ENCODE measurements around the gene CDC27. TPM values are rescaled to one million over a fixed set of nuclear protein-coding genes. Genes with fewer than 3 reads are reported as not detected.
"Not testable (repeated sequence)": the region's sequence is repeated elsewhere in the genome, so short reads cannot be mapped to it uniquely, and the experiment has no call there.

Gene CDC27
- total RNA-seq, 1 experiment from 2014 or later: 95.9 TPM

- no peak overlapping the region for H3K27ac ChIP-seq (ENCODE audit: low read depth, low read length, poor library complexity, severe bottlenecking)
- ChIA-PET POLR2A (ENCODE audit: low non-redundant PET) (no interaction called here), CTCF (no interaction called here)
- intact Hi-C loops (cut with micrococcal nuclease; ENCODE audit: unreplicated experiment): no loop called here
- BruUV-seq (replicated peaks): no TSS peak
- no peaks in the 10 kb centered on the region for H3K4me1 ChIP-seq (ENCODE audit: insufficient read depth, low read length, poor library complexity, severe bottlenecking)
- no peaks in the 10 kb centered on the region for H3K27me3 ChIP-seq (replicated peaks; ENCODE audit: insufficient read depth, low read depth, low read length, poor library complexity)
- no peak for TF ChIP-seq EZH2 (IDR thresholded peaks at IDR 0.05; ENCODE audit: borderline replicate concordance, low read depth, low read length, poor library complexity, severe bottlenecking)
- no peak for TF ChIP-seq CTCF (conservative IDR thresholded peaks at IDR 0.05; ENCODE audit: low read depth, low read length)
- no peak overlapping the region for H3K4me3 ChIP-seq (ENCODE audit: low read depth, low read length, poor library complexity, severe bottlenecking)
- H3K9me3 ChIP-seq (ENCODE audit: low read depth, low read length, poor library complexity, severe bottlenecking): no peaks in the 10 kb centered on the region
- H3K36me3 ChIP-seq (ENCODE audit: insufficient read depth, low read length, poor library complexity, severe bottlenecking): peaks cover 18% of the 10 kb centered on the region
- DNase-seq (ENCODE audit: low spot score): no peak
Observed at GRCh38 chr17:47131761-47132160, 57.3 kb downstream of the CDC27 start.

- H3K27me3 ChIP-seq (replicated peaks; ENCODE audit: insufficient read depth, low read depth, low read length, poor library complexity); POLR2A ChIA-PET (ENCODE audit: low non-redundant PET); H3K27ac ChIP-seq (ENCODE audit: low read depth, low read length, poor library complexity, severe bottlenecking); H3K4me3 ChIP-seq (ENCODE audit: low read depth, low read length, poor library complexity, severe bottlenecking); BruUV-seq (replicated peaks); CTCF ChIA-PET; H3K4me1 ChIP-seq (ENCODE audit: insufficient read depth, low read length, poor library complexity, severe bottlenecking); H3K9me3 ChIP-seq (ENCODE audit: low read depth, low read length, poor library complexity, severe bottlenecking); intact Hi-C loops (cut with micrococcal nuclease; ENCODE audit: unreplicated experiment); DNase-seq (ENCODE audit: low spot score): not testable (repeated sequence)
- peaks cover 17% of the 10 kb centered on the region for H3K36me3 ChIP-seq (ENCODE audit: insufficient read depth, low read length, poor library complexity, severe bottlenecking)
Observed at GRCh38 chr17:47126835-47127234, 62.3 kb downstream of the CDC27 start.

DNA sequence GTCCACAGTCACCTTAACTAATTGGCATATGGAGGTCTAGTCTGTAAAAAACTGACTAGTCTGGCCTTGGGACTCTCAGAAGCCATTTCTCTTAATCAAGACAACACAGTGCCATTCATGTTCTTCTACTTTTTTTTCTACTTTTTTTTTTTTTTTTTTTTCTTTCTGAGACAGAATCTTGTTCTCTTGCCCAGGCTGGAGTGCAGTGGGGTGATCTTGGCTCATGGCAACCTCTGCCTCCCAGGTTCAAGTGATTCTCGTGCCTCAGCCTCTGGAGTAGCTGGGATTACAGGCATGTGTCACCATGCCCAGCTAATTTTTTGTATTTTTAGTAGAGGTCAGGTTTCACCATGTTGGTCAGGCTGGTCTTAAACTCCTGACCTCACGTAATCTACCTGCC, 65.8 kb downstream of the CDC27 start:
- intact Hi-C loops (cut with micrococcal nuclease; ENCODE audit: unreplicated experiment); CTCF ChIA-PET; POLR2A ChIA-PET (ENCODE audit: low non-redundant PET); H3K4me3 ChIP-seq (ENCODE audit: low read depth, low read length, poor library complexity, severe bottlenecking); H3K9me3 ChIP-seq (ENCODE audit: low read depth, low read length, poor library complexity, severe bottlenecking); H3K27ac ChIP-seq (ENCODE audit: low read depth, low read length, poor library complexity, severe bottlenecking); BruUV-seq (replicated peaks); H3K27me3 ChIP-seq (replicated peaks; ENCODE audit: insufficient read depth, low read depth, low read length, poor library complexity); DNase-seq (ENCODE audit: low spot score); H3K4me1 ChIP-seq (ENCODE audit: insufficient read depth, low read length, poor library complexity, severe bottlenecking): not testable (repeated sequence)
- H3K36me3 ChIP-seq (ENCODE audit: insufficient read depth, low read length, poor library complexity, severe bottlenecking): peaks cover 21% of the 10 kb centered on the region

- POLR2A ChIA-PET (ENCODE audit: low non-redundant PET): no interaction called here
- no peak for DNase-seq (ENCODE audit: low spot score)
- TF ChIP-seq EZH2 (IDR thresholded peaks at IDR 0.05; ENCODE audit: borderline replicate concordance, low read depth, low read length, poor library complexity, severe bottlenecking) (no peak), CTCF (conservative IDR thresholded peaks at IDR 0.05; ENCODE audit: low read depth, low read length) (no peak)
- Histone ChIP-seq H3K9me3 (ENCODE audit: low read depth, low read length, poor library complexity, severe bottlenecking) (no peaks in the 10 kb centered on the region), H3K4me3 (ENCODE audit: low read depth, low read length, poor library complexity, severe bottlenecking) (no peak overlapping the region), H3K27ac (ENCODE audit: low read depth, low read length, poor library complexity, severe bottlenecking) (no peak overlapping the region), H3K36me3 (ENCODE audit: insufficient read depth, low read length, poor library complexity, severe bottlenecking) (peaks cover 20% of the 10 kb centered on the region), H3K4me1 (ENCODE audit: insufficient read depth, low read length, poor library complexity, severe bottlenecking) (no peaks in the 10 kb centered on the region), H3K27me3 (replicated peaks; ENCODE audit: insufficient read depth, low read depth, low read length, poor library complexity) (no peaks in the 10 kb centered on the region)
- CTCF ChIA-PET: no interaction called here
- intact Hi-C loops (cut with micrococcal nuclease; ENCODE audit: unreplicated experiment): no loop called here
- BruUV-seq (replicated peaks): no TSS peak
Observed at GRCh38 chr17:47120521-47121095, 68.5 kb downstream of the CDC27 start.
